NCI-H748 (cell line): ENCODE data around the gene COPS3.

ENCODE experiments used
- DNase-seq: peaks from one replicate; lab custom pipeline; 2025; ENCODE audit not compliant: unreplicated experiment; lab: John Stamatoyannopoulos, UW

Gene COPS3

DNA sequence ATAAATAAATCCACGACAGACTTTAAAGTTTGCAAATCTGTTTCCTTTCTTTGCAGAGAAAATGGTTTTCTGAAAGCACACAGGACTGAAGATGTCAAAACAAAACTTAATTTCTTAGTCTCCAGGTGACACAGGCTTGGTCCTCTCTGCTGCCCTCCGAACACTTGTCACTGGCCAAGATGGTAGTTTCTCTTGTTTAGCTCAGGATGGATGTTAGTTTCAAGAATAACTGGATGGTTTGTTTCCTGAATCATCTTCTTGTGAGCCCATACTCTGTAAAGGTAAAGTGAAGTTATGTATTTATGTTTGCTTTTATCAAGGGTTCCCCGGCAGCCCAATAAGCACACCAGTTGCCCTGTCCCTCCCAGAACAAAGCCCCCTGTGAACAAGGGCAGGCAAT lies 34.2 kb downstream of the COPS3 start:
- no peak for DNase-seq

DNA sequence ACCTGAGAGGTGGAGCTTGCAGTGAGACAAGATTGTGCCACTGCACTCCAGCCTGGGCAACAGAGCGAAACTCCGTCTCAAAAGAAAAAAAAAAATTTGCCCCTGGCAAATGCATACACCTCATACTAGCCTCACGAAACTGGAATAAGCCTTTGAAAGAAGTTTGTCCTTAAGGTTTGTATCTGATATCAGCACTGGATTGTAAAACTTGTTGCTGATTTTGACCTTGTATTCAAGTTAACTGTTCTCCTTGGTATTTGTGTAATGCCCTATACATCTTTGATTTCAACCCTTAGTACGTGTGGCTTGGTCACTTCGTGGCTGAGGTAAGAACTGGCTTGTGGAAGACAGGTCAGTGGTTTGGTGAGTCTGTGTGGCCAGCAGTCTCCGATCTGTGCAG lies 37.9 kb downstream of the COPS3 start:
- DNase-seq = no peak

DNA sequence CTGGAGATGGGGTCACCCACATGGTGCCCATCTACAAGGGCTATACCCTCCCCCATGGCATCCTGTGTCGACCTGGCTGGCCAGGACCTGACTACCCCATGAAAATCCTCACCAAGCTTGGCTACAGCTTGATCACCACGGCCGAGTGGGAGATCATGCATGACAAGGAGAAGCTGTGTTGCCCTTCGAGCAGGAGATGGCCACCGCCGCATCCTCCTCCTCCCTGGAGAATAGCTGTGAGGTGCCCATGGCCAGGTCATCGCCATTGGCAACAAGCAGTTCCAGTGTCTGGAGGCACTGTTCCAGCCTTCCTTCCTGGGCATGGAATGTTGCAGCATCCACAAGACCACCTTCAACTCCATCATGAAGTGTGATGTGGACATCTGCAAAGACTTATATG lies 38.8 kb downstream of the COPS3 start:
- no peak for DNase-seq

DNA sequence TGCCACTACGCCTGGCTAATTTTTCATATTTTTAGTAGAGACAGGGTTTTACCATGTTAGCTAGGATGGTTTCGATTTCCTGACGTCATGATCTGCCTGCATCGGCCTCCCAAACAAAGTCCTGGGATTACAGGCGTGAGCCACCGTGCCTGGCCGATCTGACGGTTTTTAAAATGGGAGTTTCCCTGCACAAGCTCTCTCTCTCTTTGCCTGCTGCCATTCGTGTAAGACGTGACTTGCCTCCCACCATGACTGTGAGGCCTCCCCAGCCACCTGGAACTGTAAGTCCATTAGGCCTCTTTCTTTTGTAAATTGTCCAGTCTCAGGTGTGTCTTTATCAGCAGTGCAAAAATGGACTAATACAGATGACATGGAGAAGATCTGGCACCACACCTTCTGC lies 39.4 kb downstream of the COPS3 start:
- DNase-seq = no peak

DNA sequence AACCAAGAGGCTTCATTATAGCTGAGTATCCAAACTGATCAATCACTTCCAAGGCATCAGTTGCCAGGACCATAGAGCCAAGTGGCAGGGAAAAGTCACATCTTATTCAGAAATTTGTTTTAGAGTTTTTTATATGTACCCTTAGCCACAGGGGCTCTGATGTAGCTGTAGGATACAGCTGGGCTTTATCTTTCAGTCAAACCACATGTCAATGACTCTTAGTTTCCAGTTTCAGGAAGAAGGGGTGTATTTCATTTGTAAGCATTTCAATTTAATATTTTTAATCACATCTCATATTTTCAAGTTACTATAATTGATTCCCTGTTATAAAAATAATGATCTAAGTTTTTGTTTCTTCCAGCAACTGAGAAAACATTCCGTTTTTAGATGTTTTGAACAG lies 41.2 kb downstream of the COPS3 start:
- no peak for DNase-seq

DNA sequence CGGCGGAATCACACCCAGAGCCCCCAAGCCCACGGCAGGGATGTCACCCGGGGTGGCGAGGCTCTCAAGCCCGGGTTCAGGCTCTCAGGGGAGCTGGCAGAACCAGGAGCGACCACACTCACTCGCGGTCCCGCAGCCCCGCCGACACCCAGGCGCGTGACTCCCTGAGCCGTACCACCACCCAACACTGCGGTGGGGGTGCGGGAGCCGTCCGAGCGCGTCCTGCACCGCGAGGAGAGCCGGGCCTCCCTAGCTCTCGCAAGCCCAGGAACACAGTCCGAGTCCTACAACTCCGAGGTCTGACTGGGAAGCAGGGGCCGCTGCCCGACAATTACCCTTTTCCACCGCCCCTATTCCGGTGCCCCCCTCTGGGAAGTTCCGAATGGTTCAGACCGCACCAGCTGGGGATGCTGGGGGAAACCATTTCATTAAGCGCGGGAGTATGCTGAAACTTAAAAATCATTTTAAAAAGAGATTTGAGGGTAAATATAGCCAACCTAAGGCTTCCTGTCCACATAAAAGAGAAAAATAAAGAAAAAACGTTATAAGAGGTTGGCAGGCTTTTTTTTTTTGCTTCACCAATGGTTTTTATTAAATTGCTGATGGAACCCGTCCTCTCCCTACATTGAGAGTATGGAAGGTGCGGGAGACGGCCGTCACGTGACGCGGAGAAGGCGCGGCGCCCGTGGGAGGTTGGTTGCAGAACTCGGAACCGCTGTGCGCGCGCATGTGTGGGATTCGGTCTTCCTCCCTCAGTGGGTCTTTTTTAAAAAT lies 43.8 kb downstream of the COPS3 start, which contains the start of gene FLCN:
Gene FLCN, minus strand, starts transcription at position 143 of the 774 bp plus-strand sequence. CDS start 9,031 bp downstream, outside the sequence.
- DNase-seq = peak; percentile 92

DNA sequence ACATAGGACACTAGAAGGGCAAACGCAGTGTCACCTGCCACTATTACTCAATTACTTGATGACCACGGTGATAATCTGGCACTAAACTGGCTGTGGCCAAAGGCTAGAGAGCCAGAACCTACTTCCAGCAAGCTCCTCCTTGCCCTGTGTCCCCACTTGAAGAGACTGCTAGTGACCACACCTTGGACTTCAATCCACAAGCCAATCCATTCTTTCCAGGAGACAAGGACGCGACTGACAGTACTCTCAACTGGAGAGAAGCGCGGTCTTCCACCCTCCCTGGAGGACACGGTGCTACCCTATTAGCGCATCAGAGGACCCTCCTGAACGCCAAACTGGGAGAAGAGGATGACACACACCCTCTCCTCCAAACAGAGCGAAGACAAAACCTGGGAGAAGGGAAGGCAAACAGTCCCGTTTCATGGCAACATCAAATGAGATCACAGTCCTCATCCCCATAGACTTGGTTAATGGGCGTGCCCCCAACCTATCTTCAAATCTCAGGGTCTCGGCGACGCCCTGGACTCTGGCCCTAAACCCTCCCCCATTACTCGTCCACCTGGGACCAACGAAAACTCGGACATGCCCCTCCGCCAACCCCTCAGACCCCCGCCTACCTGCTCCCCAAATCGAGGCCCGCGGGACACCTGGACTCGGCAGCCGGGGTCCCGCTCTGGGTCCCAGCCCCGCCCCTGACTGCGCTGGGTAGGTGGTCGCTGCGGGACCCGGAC lies 44.6 kb downstream of the COPS3 start:
- DNase-seq = peak; percentile 75

DNA sequence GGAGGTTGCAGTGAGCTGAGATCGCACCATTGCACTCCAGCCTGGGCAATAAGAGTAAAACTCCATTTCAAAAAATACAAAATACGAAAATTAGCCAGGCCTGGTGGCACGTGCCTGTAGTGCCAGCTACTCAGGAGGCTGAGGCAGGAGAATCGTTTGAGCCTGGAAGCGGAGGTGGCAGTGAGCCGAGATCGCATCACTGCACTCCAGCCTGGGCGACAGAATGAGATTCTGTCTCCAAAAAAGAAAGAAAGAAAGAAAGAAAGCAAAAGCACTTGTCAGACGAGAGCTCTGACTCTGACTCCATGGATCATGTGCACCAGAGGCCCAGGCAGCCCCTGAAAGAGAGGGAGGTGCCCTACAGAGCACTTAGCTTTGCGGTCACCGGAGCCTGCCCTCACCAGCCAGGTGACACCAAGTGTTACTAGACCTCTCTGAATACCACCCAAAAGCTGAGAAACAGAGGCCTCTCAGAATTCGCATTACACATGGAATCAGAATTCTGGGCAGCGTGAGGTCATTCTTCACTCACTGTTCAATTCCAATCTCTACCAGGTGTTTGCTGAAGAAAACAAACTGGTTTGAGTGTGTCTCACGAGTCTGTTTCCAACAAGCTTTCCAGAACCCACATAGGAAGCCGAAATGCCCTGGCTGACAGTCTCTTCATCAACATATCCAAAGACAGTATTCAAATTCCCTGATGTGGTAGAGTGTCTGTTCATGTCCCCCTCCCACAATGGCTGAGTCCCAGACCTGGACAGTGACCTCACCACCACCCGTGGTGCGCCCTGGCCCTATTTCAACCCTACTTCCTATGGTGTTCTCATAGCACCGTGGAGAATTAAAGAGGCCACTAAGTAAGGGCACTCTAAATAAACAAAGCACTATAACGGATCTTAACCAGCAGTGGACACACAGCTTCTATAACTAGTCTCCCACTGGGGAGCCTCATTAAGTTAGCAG lies 45.6 kb downstream of the COPS3 start:
- DNase-seq = no peak

GRCh38 chr17:17232303-17232621 lies 48.8 kb downstream of the COPS3 start:
- DNase-seq = no peak

GRCh38 chr17:17231621-17232302 lies 49.3 kb downstream of the COPS3 start:
- DNase-seq = no peak

- no peak for DNase-seq
Measured at GRCh38 chr17:17229416-17230384, 51.3 kb downstream of the COPS3 start.

GRCh38 chr17:17228521-17229279 lies 52.3 kb downstream of the COPS3 start:
- DNase-seq = no peak

GRCh38 chr17:17227608-17228520 lies 53.2 kb downstream of the COPS3 start:
- no peak for DNase-seq

- DNase-seq = no peak
Measured at GRCh38 chr17:17226451-17227265, 54.4 kb downstream of the COPS3 start.

DNA sequence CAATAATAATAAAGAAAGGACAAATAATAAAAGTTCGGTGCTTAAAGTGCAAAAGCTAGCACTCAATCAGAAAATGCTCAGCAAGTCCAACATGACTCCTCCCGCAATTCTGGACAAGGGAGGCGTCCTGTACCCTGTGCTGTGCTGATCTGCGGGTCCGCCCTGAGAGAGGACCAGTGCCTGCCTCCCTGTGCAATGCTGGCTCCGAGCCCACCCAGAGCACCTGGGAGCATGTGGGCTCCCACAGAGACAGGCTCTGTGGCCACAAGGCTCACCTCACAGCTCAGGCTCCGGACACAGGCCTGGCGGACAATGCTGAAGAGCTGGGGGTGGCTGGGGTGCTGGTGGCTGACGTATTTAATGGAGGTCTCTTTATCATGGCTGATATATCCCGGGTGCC lies 55.1 kb downstream of the COPS3 start:
- DNase-seq = no peak

GRCh38 chr17:17224137-17224536 lies 56.9 kb downstream of the COPS3 start:
- DNase-seq = no peak

GRCh38 chr17:17223736-17224135 lies 57.3 kb downstream of the COPS3 start:
- DNase-seq = no peak
